SK-N-SH treated with all-trans-retinoic acid at 6 μM for 48 hours (cell line): ENCODE data around the gene ICE1.

Source experiments
- ARNTL ChIP-seq: fragments of 450-650 bp; formaldehyde crosslinking; IDR thresholded peaks from 2 replicates; pipeline ENCODE4 v1.5.0; 2020; ENCODE audit warnings: low read depth, mild to moderate bottlenecking, moderate library complexity, borderline replicate concordance
- CSDC2 ChIP-seq: fragments of 250-450 bp; sonication (Bioruptor Pico); IDR thresholded peaks from 2 replicates; pipeline ENCODE4 v1.5.0; 2020; ENCODE audit warnings: mild to moderate bottlenecking, moderate library complexity
- GLIS3 ChIP-seq: fragments of 250-450 bp; sonication (Bioruptor Pico); IDR thresholded peaks from 2 replicates; pipeline ENCODE4 v1.5.0; 2020; ENCODE audit warnings: mild to moderate bottlenecking, moderate library complexity
- PPARA ChIP-seq: fragments of 250-450 bp; sonication (Bioruptor Pico); IDR thresholded peaks from 2 replicates; pipeline ENCODE4 v1.5.0; 2020; ENCODE audit warnings: mild to moderate bottlenecking, borderline replicate concordance
- RARB ChIP-seq: fragments of 250-450 bp; sonication (Bioruptor Pico); IDR thresholded peaks from 2 replicates; pipeline ENCODE4 v1.8.0; 2021; ENCODE audit warnings: mild to moderate bottlenecking, moderate library complexity
- SNAI2 ChIP-seq: fragments of 250-450 bp; sonication (Bioruptor Pico); IDR thresholded peaks from 2 replicates; pipeline ENCODE4 v1.5.0; 2020; ENCODE audit warnings: mild to moderate bottlenecking, moderate library complexity
- TCF4 ChIP-seq: fragments of 250-450 bp; sonication (Bioruptor Pico); IDR thresholded peaks from 2 replicates; pipeline ENCODE4 v1.8.0; 2021; ENCODE audit warnings: mild to moderate bottlenecking, moderate library complexity, borderline replicate concordance
- TOX ChIP-seq: fragments of 250-450 bp; sonication (Bioruptor Pico); IDR thresholded peaks from 2 replicates; pipeline ENCODE4 v1.8.0; 2021; ENCODE audit warnings: mild to moderate bottlenecking, moderate library complexity, borderline replicate concordance
- ZC3H10 ChIP-seq: fragments of 250-450 bp; sonication (Bioruptor Pico); IDR thresholded peaks from 2 replicates; pipeline ENCODE4 v1.5.1; 2021; ENCODE audit warnings: mild to moderate bottlenecking, moderate library complexity
- ZFP3 ChIP-seq: fragments of 250-450 bp; sonication (Bioruptor Pico); IDR thresholded peaks from 2 replicates; pipeline ENCODE4 v1.5.0; 2020; ENCODE audit warnings: mild to moderate bottlenecking, moderate library complexity
- ZNF565 ChIP-seq: fragments of 450-650 bp; formaldehyde crosslinking; conservative IDR thresholded peaks from 2 replicates; pipeline ENCODE4 v1.5.0; 2020; ENCODE audit warnings: low read depth, mild to moderate bottlenecking, moderate library complexity
- TF ChIP-seq, protein P1 (sequence below): fragments of 250-450 bp; sonication (Bioruptor Pico); IDR thresholded peaks from 2 replicates; pipeline ENCODE4 v1.5.0; 2020; ENCODE audit warnings: mild to moderate bottlenecking, moderate library complexity
- TF ChIP-seq, protein P2 (sequence below): fragments of 250-450 bp; sonication (Bioruptor Pico); IDR thresholded peaks from 2 replicates; pipeline ENCODE4 v1.8.0; 2020; ENCODE audit warnings: mild to moderate bottlenecking, moderate library complexity, borderline replicate concordance

DNA sequence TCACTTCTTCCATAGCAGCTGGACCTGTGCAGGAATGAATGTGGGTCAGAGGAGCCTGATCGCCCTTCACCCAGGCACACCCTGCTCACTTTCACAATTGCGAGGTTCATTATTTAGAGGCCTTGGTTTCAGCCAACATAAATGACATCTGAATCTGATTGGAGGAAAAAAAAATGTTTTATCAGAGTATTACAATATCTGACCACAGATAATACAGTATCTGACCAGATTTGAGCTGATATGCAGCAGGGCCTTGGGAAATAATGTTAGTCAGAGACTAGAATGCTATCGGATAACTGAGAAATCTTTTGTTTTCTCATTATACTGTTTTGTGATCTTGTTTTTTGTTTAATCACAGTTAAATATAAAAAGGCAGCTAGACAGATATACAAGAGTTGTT is 7.7 kb downstream of the ICE1 start:
- TF ChIP-seq, protein P1, sequence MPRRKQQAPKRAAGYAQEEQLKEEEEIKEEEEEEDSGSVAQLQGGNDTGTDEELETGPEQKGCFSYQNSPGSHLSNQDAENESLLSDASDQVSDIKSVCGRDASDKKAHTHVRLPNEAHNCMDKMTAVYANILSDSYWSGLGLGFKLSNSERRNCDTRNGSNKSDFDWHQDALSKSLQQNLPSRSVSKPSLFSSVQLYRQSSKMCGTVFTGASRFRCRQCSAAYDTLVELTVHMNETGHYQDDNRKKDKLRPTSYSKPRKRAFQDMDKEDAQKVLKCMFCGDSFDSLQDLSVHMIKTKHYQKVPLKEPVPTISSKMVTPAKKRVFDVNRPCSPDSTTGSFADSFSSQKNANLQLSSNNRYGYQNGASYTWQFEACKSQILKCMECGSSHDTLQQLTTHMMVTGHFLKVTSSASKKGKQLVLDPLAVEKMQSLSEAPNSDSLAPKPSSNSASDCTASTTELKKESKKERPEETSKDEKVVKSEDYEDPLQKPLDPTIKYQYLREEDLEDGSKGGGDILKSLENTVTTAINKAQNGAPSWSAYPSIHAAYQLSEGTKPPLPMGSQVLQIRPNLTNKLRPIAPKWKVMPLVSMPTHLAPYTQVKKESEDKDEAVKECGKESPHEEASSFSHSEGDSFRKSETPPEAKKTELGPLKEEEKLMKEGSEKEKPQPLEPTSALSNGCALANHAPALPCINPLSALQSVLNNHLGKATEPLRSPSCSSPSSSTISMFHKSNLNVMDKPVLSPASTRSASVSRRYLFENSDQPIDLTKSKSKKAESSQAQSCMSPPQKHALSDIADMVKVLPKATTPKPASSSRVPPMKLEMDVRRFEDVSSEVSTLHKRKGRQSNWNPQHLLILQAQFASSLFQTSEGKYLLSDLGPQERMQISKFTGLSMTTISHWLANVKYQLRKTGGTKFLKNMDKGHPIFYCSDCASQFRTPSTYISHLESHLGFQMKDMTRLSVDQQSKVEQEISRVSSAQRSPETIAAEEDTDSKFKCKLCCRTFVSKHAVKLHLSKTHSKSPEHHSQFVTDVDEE (CRISPR knock-in tag) = no peak
- TF ChIP-seq RARB (CRISPR knock-in tag) (no peak), GLIS3 (CRISPR knock-in tag) (no peak), PPARA (CRISPR knock-in tag) (no peak), ARNTL (CRISPR knock-in tag) (no peak), TCF4 (CRISPR knock-in tag) (no peak), ZC3H10 (no peak), ZNF565 (CRISPR knock-in tag) (no peak), CSDC2 (CRISPR knock-in tag) (no peak), SNAI2 (CRISPR knock-in tag) (no peak), TOX (no peak), ZFP3 (CRISPR knock-in tag) (no peak)
- TF ChIP-seq, protein P2, sequence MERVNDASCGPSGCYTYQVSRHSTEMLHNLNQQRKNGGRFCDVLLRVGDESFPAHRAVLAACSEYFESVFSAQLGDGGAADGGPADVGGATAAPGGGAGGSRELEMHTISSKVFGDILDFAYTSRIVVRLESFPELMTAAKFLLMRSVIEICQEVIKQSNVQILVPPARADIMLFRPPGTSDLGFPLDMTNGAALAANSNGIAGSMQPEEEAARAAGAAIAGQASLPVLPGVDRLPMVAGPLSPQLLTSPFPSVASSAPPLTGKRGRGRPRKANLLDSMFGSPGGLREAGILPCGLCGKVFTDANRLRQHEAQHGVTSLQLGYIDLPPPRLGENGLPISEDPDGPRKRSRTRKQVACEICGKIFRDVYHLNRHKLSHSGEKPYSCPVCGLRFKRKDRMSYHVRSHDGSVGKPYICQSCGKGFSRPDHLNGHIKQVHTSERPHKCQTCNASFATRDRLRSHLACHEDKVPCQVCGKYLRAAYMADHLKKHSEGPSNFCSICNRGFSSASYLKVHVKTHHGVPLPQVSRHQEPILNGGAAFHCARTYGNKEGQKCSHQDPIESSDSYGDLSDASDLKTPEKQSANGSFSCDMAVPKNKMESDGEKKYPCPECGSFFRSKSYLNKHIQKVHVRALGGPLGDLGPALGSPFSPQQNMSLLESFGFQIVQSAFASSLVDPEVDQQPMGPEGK (CRISPR knock-in tag) = no peak
